GM12892 (cell line): ENCODE measurements around the gene SMIM21.

Experiments used
- POLR2A ChIP-seq: IDR thresholded peaks from 2 replicates; pipeline ENCODE4 v1.6.1; 2011; ENCODE audit warnings: low read depth, low read length, control low read depth
- TAF1 ChIP-seq: IDR thresholded peaks from 2 replicates; pipeline ENCODE4 v1.6.1; 2011; ENCODE audit warnings: low read depth, mild to moderate bottlenecking, control low read depth, low read length, borderline replicate concordance

DNA sequence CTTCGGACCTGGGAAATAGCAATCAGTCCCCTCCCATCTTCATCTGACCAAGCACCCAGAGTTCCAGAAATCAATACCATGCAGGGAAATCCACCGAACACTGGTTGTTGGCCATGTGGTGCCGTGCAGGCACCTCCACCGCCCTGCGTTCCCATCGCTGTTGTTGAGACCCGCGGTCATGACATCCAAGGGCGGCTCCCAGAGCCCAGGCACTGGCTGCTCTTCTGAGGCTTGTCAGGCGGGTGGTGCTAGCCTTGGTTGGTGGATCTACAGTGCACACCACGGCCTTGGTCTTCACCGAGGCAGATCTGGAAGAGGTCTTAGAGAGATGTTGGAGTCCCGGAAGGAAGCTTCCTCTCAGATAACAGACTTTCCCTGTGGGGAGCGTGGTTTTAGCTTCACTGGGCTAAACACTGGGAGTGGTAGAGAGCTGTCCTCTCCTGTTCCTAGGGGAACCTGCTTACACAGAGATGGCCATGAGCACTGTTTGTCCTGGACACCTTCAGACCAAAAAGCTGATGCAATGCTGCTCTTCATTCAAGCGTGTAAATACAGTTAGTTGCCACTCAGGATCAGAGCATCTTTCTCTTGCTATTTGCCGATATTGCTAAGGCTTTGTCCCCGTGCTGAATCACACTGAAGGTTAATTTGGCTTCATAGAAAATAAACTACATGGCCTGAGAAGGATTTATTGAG lies 58.3 kb downstream of the SMIM21 start:
- no peak for TF ChIP-seq POLR2A
- TF ChIP-seq TAF1, result no peak
